Kidney (tissue), 14 donors: Measurements from ENCODE around the gene SAMD4A. TPM values are rescaled to one million over a fixed set of nuclear protein-coding genes. Genes with fewer than 3 reads are reported as not detected.

Source experiments
- DNase-seq, 5 donors: peaks; one replicate each; pipeline ENCODE4 v3.0.0-alpha.2; 2013 to 2020
- FAIRE-seq: peaks from 2 replicates; lab custom pipeline; 2012; peaks lifted over from hg19 to GRCh38; lab: Jason Lieb, UNC
- H3K27ac ChIP-seq, 2 donors: one replicate each; pipeline ENCODE4 v1.7.0; 2013; ENCODE audit warnings: low read depth in 2 of 2, low read length in 2 of 2, inconsistent platforms in 1 of 2
- H3K27me3 ChIP-seq: one replicate; pipeline ENCODE4 v1.7.1; 2013; ENCODE audit warnings: low read length, inconsistent platforms; ENCODE audit not compliant: control insufficient read depth, insufficient read depth
- H3K36me3 ChIP-seq, 3 donors: one replicate each; pipeline versions ENCODE4 v1.7.0 to v1.7.1; 2013; ENCODE audit warnings: low read length in 3 of 3, control low read depth in 1 of 3, inconsistent platforms in 1 of 3; ENCODE audit not compliant: insufficient read depth in 3 of 3, control insufficient read depth in 2 of 3
- H3K4me1 ChIP-seq, 3 donors: one replicate each; pipeline versions ENCODE4 v1.7.0 to v1.7.1; 2013; ENCODE audit warnings: low read length in 3 of 3, inconsistent platforms in 1 of 3, low read depth in 1 of 3; ENCODE audit not compliant: control insufficient read depth in 2 of 3, insufficient read depth in 2 of 3
- H3K4me3 ChIP-seq, 3 donors: one replicate each; pipeline versions ENCODE4 v1.7.0 to v1.8.1; 2013; ENCODE audit warnings: low read length in 3 of 3, control low read depth in 1 of 3, inconsistent platforms in 1 of 3
- H3K9ac ChIP-seq, 3 donors: one replicate each; pipeline versions ENCODE4 v1.7.0 to v1.7.1; 2013; ENCODE audit warnings: low read length in 3 of 3, control low read depth in 1 of 3, inconsistent platforms in 1 of 3
- H3K9me3 ChIP-seq, 3 donors: one replicate each; pipeline versions ENCODE4 v1.7.0 to v1.7.1; 2013; ENCODE audit warnings: low read length in 3 of 3, control low read depth in 1 of 3, inconsistent platforms in 1 of 3; ENCODE audit not compliant: control insufficient read depth in 2 of 3, insufficient read depth in 1 of 3
- intact Hi-C: fragments of 100-400 bp; cut with DNase I; formaldehyde crosslinking; loops from one replicate; pipeline ENCODE4 v1.11.1; 2022
- polyA plus RNA-seq: library from polyadenylated mRNA; stranded (reverse); fragments of 350-450 nt; fragmentation: Illumina TruSeq; extraction: RNeasy Lipid Tissue Mini Kit (QIAGEN cat#74804); gene quantifications from one replicate; pipeline ENCODE4 v1.2.3, GENCODE V29; 2014; ENCODE audit warnings: low read depth, low replicate concordance; ENCODE audit not compliant: insufficient read depth
- total RNA-seq: library from RNA; stranded (reverse); fragmentation: NEBNext Ultra II Directional; extraction: Animal tissue kit (Norgen Biotek cat#: 25700); gene quantifications from one replicate; pipeline ENCODE4 v1.2.1, GENCODE V29; 2021
- TF ChIP-seq, protein P1 (sequence below): IDR thresholded peaks from 3 replicates; pipeline ENCODE4 v1.5.1; 2012; ENCODE audit warnings: mild to moderate bottlenecking, moderate library complexity, borderline replicate concordance; ENCODE audit not compliant: insufficient read depth; ENCODE audit errors: extremely low read depth
- donor health status: control.
- donor health status: control.
- donor health status: control.
- donor health status: control.
- donor health status: control.
- donor health status: DM: yes; HTN: yes; CAD: no.
- donor health status: Normal renal cell carcinoma (clear cell type).

SAMD4A gene
- total and polyA plus RNA-seq, 2 donors from 2014 or later: 7.4 to 46.5 TPM

DNA sequence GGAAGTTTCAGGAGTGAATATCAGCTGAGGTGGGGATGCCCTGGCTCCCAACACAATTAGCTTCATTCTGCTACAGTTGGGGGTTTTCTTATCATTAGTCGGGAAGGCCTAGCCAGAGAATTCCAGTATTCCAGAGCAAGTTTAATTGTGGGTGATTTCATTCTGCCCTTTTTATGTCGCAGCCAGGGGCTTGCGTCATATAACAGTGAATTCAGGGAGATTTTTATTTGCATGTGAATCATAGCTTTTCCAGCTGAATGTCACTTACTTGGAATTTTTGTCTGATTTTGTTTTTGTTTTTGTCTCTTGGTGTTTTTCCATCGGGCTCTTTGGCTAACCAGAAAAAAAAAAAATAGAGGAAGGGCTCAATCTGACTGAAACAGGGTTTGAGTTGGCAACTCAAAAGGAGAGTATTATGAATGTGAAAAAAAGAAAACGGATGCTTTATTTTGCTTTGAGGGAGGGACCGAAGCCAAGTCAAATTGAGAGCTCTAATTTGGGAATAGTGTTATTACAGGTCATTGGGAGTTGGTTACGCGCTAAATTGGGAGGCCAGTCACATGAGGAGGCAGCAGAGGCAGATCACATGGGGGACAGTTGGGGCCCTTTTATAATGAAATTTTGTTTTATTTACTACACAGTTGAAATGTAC is 119.4 kb downstream of the SAMD4A start:
- Histone ChIP-seq H3K36me3 (no peaks in the 10 kb centered on the region), H3K9ac (peak overlapping the region in 1 of 3 donors; percentile 2), H3K4me1 (peaks cover 0 to 9% (median 8%) of the 10 kb centered on the region in 3 donors), H3K27ac (peak overlapping the region; percentile 57 to 68), H3K4me3 (no peak overlapping the region), H3K27me3 (no peaks in the 10 kb centered on the region), H3K9me3 (no peaks in the 10 kb centered on the region)
- FAIRE-seq: peak; percentile 23
- intact Hi-C loops: no loop called here
- TF ChIP-seq, protein P1, sequence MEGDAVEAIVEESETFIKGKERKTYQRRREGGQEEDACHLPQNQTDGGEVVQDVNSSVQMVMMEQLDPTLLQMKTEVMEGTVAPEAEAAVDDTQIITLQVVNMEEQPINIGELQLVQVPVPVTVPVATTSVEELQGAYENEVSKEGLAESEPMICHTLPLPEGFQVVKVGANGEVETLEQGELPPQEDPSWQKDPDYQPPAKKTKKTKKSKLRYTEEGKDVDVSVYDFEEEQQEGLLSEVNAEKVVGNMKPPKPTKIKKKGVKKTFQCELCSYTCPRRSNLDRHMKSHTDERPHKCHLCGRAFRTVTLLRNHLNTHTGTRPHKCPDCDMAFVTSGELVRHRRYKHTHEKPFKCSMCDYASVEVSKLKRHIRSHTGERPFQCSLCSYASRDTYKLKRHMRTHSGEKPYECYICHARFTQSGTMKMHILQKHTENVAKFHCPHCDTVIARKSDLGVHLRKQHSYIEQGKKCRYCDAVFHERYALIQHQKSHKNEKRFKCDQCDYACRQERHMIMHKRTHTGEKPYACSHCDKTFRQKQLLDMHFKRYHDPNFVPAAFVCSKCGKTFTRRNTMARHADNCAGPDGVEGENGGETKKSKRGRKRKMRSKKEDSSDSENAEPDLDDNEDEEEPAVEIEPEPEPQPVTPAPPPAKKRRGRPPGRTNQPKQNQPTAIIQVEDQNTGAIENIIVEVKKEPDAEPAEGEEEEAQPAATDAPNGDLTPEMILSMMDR: no peak
- peak in 1 of 5 donors; percentile 64 for DNase-seq

DNA sequence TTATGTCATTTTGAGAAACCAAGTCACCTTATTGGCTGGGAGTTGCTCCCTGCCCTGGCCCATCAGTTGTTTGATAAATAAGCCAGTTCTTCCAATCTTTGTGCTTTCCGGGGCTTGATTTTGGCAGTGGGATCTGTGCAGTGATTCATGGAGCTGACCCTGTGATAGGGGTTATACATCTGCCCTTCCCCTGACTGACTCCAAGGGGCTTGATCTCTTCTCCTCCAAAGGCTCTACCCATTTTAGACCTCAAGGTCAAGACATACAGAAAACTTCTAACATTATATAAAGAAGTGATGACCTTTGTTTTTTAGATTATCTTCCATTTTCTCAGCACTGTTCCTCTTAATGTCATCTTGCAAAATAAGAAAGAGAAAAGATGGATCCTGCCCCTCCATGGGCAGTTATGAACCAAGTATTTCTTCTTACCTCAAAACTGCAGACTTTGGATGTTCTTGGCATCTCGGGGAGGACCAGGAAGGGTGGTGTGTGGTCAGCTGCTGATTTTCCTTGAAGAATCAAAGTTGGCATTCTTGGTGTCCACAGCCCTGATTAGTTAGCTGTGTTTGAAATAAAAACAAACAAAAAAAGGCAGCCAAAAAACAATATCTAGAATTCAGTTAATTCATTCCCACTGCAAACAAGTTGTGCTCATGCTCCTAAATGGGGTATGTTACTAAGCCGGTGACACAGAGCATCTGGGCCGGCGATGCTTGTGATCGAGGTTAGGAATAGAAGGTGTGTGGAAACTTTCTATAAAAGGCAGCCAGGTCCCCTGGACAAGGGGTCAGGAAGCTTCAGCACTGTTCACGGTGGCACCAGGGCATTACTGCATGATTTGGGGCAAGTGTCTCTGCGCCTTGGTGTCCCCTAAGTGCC is 120.2 kb downstream of the SAMD4A start:
- peaks cover 0 to 9% (median 8%) of the 10 kb centered on the region in 3 donors for H3K4me1 ChIP-seq
- no peaks in the 10 kb centered on the region for H3K36me3 ChIP-seq
- intact Hi-C loops: no loop called here
- DNase-seq (no peak), FAIRE-seq (no peak)
- H3K27ac ChIP-seq: peak overlapping the region; percentile 51
- no peak overlapping the region for H3K9ac ChIP-seq
- H3K27me3 ChIP-seq: no peaks in the 10 kb centered on the region
- H3K4me3 ChIP-seq: no peak overlapping the region
- H3K9me3 ChIP-seq: no peaks in the 10 kb centered on the region
- TF ChIP-seq, protein P1: no peak

DNA sequence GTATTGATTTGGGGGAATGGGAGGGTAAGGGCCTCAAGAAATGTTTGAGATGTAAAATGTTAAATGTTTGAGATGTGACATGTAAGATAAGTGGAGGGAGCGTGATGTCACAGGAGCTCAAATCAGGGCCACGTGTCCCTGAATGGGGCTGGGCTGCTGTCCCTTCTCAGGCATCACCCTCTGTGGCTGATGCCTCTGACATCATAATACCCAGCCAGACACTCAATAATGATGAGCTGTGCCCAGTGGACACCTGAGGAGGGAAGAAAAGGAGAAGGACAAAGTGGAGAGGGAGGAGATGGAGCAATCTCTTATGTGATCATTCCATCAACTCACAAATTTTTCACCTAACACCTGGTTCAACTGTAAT is 120.8 kb downstream of the SAMD4A start:
- no peak for DNase-seq
- peak overlapping the region in 1 of 2 donors; percentile 51 for H3K27ac ChIP-seq
- intact Hi-C loops: no loop called here
- peaks cover 0 to 9% (median 8%) of the 10 kb centered on the region in 3 donors for H3K4me1 ChIP-seq
- H3K9me3 ChIP-seq: no peaks in the 10 kb centered on the region
- H3K4me3 ChIP-seq: no peak overlapping the region
- no peaks in the 10 kb centered on the region for H3K36me3 ChIP-seq
- no peaks in the 10 kb centered on the region for H3K27me3 ChIP-seq
- no peak overlapping the region for H3K9ac ChIP-seq
- TF ChIP-seq, protein P1: no peak
- FAIRE-seq: no peak
